ENCODE measurements around the gene MYCBPAP.

- TF ChIP-seq CTCF (IDR thresholded peaks at IDR 0.05; ENCODE audit: low read depth, low read length), result no peak
- no peak for TF ChIP-seq EZH2phosphoT487 (IDR thresholded peaks at IDR 0.05; ENCODE audit: low read depth)
Observed at GRCh38 chr17:50527155-50527762, 19.0 kb downstream of the MYCBPAP start.
